LHCN-M2 (cell line): ENCODE measurements around the gene GSTK1. TPM values are rescaled to one million over a fixed set of nuclear protein-coding genes. Genes with fewer than 3 reads are reported as not detected.
A peak's percentile ranks its signal among the peaks of the same experiment; 100 is the strongest.
"Not testable (repeated sequence)": the region's sequence is repeated elsewhere in the genome, so short reads cannot be mapped to it uniquely, and the experiment has no call there.

Experiments used
- DNase-seq: peaks from one replicate; pipeline ENCODE4 v3.0.0-alpha.2; 2012; ENCODE audit warnings: low read depth
- polyA plus RNA-seq: library from polyadenylated mRNA; unstranded; fragments of >200 nt; gene quantifications from one replicate; pipeline ENCODE4 v1.2.1, GENCODE V29; 2012; ENCODE audit warnings: missing spikeins
- total RNA-seq: library from RNA; depleted of rRNA; stranded (reverse); fragments of >200 nt; gene quantifications from 2 replicates; pipeline ENCODE4 v1.2.3, GENCODE V29; 2014; rRNA removed

Gene GSTK1
- total RNA-seq, result 233 and 262 TPM in 2 replicates
- 229 TPM for polyA plus RNA-seq

DNA sequence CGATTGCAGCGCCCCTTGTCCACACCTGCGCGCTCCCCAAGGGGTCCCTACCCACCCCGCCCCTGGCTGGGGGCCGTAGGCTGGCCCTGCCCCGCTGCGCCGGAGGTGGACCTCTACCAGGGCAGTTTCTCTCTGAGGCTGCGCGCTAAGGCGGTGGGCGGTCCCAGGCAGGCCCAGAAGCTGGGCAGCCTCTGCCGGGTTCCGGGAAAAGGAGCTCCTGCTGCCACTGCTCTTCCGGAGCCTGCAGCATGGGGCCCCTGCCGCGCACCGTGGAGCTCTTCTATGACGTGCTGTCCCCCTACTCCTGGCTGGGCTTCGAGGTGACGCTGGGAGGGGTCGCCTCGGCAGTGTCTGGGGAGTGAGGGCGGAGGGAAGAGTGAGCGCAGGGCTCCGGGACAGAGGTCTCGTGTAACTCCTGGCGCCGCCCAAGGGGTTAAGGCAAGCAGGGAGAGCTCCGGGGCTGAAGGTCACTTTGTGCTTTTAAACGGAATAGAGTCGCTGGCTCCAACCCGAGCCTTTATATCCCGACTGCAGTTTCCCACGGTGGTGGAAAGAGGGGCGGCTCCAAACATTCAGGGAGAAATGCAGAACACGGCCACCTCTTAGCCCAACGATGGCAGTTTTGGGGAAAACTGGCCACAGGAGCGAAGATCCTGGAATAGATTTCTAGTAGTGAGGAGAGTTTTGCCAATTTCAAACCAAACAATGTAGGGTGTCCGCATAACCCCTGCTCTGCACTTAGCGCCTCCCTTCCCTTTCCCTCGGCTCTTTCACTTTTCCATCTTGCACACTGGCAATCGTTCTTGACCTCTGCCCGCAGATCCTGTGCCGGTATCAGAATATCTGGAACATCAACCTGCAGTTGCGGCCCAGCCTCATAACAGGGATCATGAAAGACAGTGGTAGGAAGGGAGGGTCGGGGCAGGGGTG lies at the start of gene GSTK1:
Gene GSTK1 (plus strand): TSS at position 176 of the 930 bp plus-strand sequence. CDS start 73 bp downstream, at position 249.
- peak; percentile 72 for DNase-seq

GRCh38 chr7:143213478-143213877 lies 49.8 kb upstream of the GSTK1 start:
- not testable (repeated sequence) for DNase-seq

DNA sequence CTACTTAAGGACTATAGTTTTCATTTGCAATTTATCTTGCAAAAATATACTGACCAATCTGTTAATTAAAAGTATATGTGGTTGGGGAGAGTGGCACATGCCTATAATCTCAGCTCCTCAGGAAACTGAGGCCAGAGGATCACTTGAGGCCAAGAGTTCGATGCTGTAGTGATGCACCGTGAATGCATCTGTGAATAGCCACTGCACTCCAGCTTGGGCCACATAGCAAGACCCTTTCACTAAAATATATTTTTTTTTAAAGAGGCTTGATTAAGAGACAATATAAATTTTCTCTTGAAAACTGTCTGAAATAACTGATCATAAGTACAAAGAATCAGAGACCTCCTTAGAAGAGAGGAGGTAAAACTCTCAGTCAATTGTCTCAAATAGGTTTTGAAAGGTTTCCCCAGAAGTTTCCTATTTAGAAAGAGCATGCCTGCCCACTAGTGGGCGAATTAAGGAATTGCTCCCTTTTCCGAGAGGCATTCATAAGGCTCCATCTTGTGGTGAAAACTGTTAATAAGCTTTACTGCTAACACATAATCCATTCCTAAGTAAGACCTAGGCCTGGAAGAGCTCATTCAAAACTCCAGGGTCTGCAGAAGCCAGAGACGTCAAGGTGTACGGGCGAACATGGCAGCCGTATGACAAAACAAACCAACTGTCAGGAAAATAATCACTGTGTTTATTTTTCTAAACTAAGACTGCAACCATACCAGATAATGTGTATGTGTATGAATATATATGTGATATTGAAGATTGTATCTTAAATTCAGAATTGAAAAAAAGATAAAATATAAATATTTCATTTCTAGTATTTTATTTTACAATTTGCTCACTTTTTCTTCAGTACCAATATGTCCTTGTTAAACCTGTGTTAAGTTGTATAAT lies 48.2 kb upstream of the GSTK1 start:
- peak; percentile 86 for DNase-seq

GRCh38 chr7:143216151-143216550 lies 47.1 kb upstream of the GSTK1 start:
- DNase-seq, result peak; percentile 59

GRCh38 chr7:143216686-143217085 lies 46.6 kb upstream of the GSTK1 start:
- no peak for DNase-seq

DNA sequence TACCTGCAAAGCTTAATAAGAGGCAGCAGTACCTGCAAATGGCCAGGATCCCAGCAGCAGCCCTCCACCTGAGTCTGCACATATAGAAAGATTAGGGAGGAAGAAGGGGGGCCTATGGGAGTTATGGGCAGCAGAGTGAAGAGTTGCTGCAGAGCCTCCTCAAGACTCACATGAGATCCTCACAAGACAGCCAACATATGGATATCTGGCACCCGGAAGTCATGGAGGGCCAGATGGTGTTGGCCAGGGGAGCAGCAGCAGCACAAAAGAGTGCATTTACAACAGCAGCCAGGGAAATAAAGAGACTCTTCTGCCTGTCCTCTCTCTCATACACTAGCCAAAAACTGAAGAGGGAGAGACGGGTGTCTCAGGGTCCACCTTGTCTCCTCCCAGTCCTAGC lies 45.4 kb upstream of the GSTK1 start:
- DNase-seq, result no peak

- no peak for DNase-seq
Measured at GRCh38 chr7:143221286-143221685, 42.0 kb upstream of the GSTK1 start.

- DNase-seq, result no peak
Measured at GRCh38 chr7:143221737-143222136, 41.5 kb upstream of the GSTK1 start, which contains the start of gene TAS2R40. TSS of gene TAS2R40 (plus strand) at chr7:143222037. CDS start at chr7:143222079, 42 bp downstream.

DNA sequence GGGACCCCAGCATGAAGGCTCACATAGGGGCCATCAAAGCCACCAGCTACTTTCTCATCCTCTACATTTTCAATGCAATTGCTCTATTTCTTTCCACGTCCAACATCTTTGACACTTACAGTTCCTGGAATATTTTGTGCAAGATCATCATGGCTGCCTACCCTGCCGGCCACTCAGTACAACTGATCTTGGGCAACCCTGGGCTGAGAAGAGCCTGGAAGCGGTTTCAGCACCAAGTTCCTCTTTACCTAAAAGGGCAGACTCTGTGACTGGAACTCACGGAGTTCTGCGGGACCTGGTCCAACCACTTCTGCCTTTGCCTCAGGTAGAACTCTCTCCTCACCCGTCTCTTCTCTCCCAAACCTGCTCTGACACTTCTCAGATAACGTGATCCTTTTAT lies 40.5 kb upstream of the GSTK1 start:
- no peak for DNase-seq

DNA sequence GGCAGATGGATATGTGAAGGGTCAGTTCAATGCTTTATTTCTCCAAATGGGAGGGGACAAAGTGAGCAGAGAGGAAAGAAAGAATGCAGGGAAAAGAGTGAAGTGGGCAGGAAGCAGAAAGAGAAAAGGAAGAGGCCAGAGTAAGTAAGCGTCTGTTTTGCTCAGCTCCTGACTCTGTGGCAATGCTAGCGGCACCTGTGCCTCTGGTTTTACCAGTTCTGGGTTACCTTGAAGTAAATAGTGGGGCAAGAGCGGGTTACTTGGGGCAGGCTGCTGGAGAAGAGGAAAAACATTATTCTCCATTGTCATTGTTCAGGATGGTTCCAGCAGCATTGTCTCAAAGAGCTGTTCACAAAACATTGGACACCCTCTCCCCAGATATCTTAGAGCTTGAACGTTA lies 39.5 kb upstream of the GSTK1 start:
- no peak for DNase-seq

- DNase-seq, result no peak
Measured at GRCh38 chr7:143225047-143225446, 38.2 kb upstream of the GSTK1 start.

- DNase-seq, result peak; percentile 21
Measured at GRCh38 chr7:143227806-143228205, 35.4 kb upstream of the GSTK1 start.

DNA sequence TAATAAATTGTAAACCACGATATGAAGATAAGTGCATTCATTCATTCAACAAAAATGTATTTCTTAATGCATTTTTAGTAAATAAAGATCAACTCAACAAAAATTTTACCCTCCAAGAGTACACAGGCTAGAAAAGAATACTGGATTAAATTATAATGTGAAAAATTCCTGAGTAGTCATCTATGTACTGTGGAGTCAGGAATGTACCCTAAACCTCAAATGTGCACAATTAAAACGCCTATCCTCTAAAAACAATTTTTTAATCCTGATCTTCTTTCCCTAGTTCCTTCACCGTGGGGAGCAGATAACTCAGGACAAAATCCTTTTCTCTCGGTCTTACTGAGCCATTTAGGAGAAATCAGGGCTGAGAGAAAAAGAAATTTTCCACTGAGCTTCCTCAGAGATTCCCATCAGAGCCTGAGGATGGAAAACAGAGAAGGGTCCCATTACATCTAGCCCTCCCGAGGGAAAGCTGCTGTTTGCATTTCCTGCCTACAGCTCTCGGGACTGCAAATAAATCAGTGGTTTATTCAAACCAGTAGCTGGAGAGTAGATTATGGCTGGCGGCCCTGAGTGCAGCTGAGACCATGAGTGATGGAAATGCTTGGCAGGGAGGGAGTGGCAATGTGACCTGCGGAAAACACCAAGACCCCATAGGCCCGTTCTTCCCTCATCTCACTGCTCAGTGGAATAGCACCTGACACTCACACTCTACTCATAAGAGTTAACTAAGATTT lies 34.0 kb upstream of the GSTK1 start:
- peak; percentile 68 for DNase-seq

DNA sequence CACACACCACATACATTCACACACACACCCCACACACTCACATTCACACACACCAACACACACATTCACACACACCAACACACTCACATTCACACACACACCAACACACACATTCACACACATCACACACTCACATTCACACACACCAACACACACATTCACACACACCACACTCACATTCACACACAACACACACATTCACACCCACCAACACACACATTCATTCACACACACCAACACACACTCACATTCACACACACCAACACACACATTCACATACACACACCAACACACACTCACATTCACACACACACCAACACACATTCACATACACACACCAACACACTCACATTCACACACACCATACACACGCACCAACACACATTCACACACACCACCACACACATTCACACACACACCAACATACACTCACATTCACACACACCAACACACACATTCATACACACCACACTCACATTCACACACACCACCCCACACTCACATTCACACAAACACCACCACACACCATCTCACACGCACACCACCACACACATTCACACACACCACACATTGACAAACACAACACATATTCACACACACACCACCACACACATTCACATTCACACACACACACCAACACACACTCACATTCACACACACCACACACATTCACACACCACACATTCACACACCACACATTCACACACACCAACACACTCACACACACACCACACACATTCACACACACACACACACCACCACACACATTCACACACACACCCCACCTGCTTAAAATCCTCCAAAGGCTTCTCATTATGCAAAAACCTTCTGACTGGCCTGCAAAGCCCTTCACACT lies 32.4 kb upstream of the GSTK1 start:
- DNase-seq, result no peak

GRCh38 chr7:143233816-143234532 lies 29.3 kb upstream of the GSTK1 start:
- no peak for DNase-seq

- DNase-seq, result no peak
Measured at GRCh38 chr7:143234533-143234875, 28.7 kb upstream of the GSTK1 start.

- DNase-seq, result no peak
Measured at GRCh38 chr7:143235561-143235960, 27.7 kb upstream of the GSTK1 start.

GRCh38 chr7:143236408-143236990 lies 26.7 kb upstream of the GSTK1 start:
- no peak for DNase-seq

GRCh38 chr7:143237366-143237765 lies 25.9 kb upstream of the GSTK1 start:
- no peak for DNase-seq
